Lung (tissue), 5 donors: ENCODE measurements around the gene TBC1D3G. TPM values are rescaled to one million over a fixed set of nuclear protein-coding genes. Genes with fewer than 3 reads are reported as not detected.

ENCODE experiments used
- polyA plus RNA-seq, 2 donors: library from polyadenylated mRNA; stranded (reverse); fragments of 200-250 nt; gene quantifications; one replicate each; pipeline ENCODE4 v1.2.1, GENCODE V29; 2013
- small RNA-seq: library from RNA; depleted of rRNA; stranded (forward); fragments of <200 nt; gene quantifications from one replicate; pipeline ENCODE3, GENCODE V24; 2014; ENCODE audit warnings: low replicate concordance
- total RNA-seq, 2 donors: library from RNA; depleted of rRNA in 1 of 2; stranded (reverse); fragments of >200 nt in 1 of 2; gene quantifications; one replicate each; pipeline ENCODE4 v1.2.1, GENCODE V29; 2014 to 2021
- donor health status: Bipolar disorder and iron deficiency.
- donor health status: healthy.
- donor health status: DM: yes; HTN: yes; CAD: no.

The TBC1D3G gene
- total and polyA plus RNA-seq, 4 donors: not detected

Small RNA genes lying within 50 kb of the gene (small RNA-seq; reads per million reads assigned to genes)
- not detected for gene RF00019

Other genes starting within 250 kb of the TBC1D3G start
- gene CCL3, start 233.7 kb upstream of the TBC1D3G start, total RNA-seq: 10 to 100 TPM; 16.3 to 31.6 TPM
- 100 to 1,000 TPM in 1 of 2 donors, 1 to 10 TPM in 1; 7.8 to 526 TPM for gene CCL3, start 233.7 kb upstream of the TBC1D3G start, polyA plus RNA-seq
- gene CCL4, start 220.1 kb upstream of the TBC1D3G start, total RNA-seq: 10 to 100 TPM; 15.1 to 27.0 TPM
- 100 to 1,000 TPM in 1 of 2 donors, 1 to 10 TPM in 1; 8.3 to 502 TPM for gene CCL4, start 220.1 kb upstream of the TBC1D3G start, polyA plus RNA-seq
- 1 to 10 TPM; 2.2 to 7.5 TPM for gene TBC1D3B, start 147.2 kb upstream of the TBC1D3G start, total RNA-seq
- 1 to 10 TPM; 1.6 to 3.8 TPM for gene TBC1D3B, start 147.2 kb upstream of the TBC1D3G start, polyA plus RNA-seq
- 10 to 100 TPM in 1 of 2 donors, 1 to 10 TPM in 1; 3.5 to 24.7 TPM for gene CCL3L1, start 127.1 kb upstream of the TBC1D3G start, total RNA-seq
- 10 to 100 TPM in 1 of 2 donors, under 1 TPM in 1; 0.98 to 62.1 TPM for gene CCL3L1, start 127.1 kb upstream of the TBC1D3G start, polyA plus RNA-seq
- gene CCL4L2, start 112.8 kb upstream of the TBC1D3G start, total RNA-seq: 10 to 100 TPM; 10.7 to 52.2 TPM
- gene CCL4L2, start 112.8 kb upstream of the TBC1D3G start, polyA plus RNA-seq: 100 to 1,000 TPM in 1 of 2 donors, 1 to 10 TPM in 1; 4.5 to 125 TPM
- not detected for gene TBC1D3I, start 59.3 kb upstream of the TBC1D3G start, total RNA-seq
- under 1 TPM; 0.39 to 0.73 TPM for gene TBC1D3I, start 59.3 kb upstream of the TBC1D3G start, polyA plus RNA-seq
- gene TBC1D3H, start 64.6 kb downstream of the TBC1D3G start, total RNA-seq: not detected
- gene TBC1D3H, start 64.6 kb downstream of the TBC1D3G start, polyA plus RNA-seq: 1 to 10 TPM in 1 of 2 donors, not detected in 1; 1.2 TPM
- 10 to 100 TPM; 23.0 to 35.2 TPM for gene ZNHIT3, start 162.8 kb downstream of the TBC1D3G start, total RNA-seq
- gene ZNHIT3, start 162.8 kb downstream of the TBC1D3G start, polyA plus RNA-seq: 10 to 100 TPM; 32.7 to 34.5 TPM
- 10 to 100 TPM; 40.2 to 66.6 TPM for gene MYO19, start 211.0 kb downstream of the TBC1D3G start, total RNA-seq
- 10 to 100 TPM; 26.5 to 29.8 TPM for gene MYO19, start 211.0 kb downstream of the TBC1D3G start, polyA plus RNA-seq
- gene PIGW, start 211.1 kb downstream of the TBC1D3G start, total RNA-seq: 10 to 100 TPM in 1 of 2 donors, 1 to 10 TPM in 1; 6.2 to 15.4 TPM
- gene PIGW, start 211.1 kb downstream of the TBC1D3G start, polyA plus RNA-seq: 10 to 100 TPM in 1 of 2 donors, 1 to 10 TPM in 1; 8.0 to 13.2 TPM
- 10 to 100 TPM; 71.9 to 86.7 TPM for gene GGNBP2, start 221.0 kb downstream of the TBC1D3G start, total RNA-seq
- 10 to 100 TPM; 40.0 to 45.1 TPM for gene GGNBP2, start 221.0 kb downstream of the TBC1D3G start, polyA plus RNA-seq